GM10266 (cell line): ENCODE data around the gene GBF1.

ENCODE experiments used
- DNase-seq: peaks from one replicate; pipeline ENCODE4 v3.0.0; 2012; ENCODE audit errors: extremely low spot score
- TF ChIP-seq, protein P1 (sequence below): IDR thresholded peaks from 2 replicates; pipeline ENCODE4 v1.5.1; 2012; ENCODE audit warnings: mild to moderate bottlenecking, low read depth; ENCODE audit not compliant: control insufficient read depth, insufficient read depth; ENCODE audit errors: missing control alignments

The GBF1 gene

DNA sequence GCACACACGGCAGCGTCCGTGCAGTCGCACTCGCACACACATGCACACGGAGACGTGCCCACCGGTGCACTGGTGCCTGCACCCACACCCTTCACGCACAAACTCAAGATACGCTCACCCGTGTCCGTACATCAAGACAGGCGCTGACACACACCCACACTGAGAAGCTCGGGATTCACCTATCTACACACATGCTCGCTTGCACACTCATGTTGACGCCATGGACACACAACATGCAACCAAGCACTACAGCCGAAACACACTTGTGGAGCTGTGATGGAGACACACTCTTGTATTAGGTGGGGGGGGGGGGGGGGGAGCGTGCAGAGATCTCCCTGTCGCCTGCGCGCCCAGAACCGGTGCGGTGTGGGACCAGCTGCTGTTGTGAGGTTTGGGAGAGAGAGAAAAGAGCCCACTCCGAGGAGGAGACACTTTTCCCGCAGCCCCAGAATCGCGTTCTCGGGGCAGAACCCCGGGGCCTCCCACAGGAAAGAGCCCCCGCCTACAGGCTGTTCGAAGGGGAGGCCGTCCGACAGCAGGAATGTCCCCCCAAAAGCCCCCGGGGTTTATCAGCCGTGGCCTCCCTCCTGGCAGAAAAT lies 149.6 kb downstream of the GBF1 start:
- peak; percentile 67 for DNase-seq
- TF ChIP-seq, protein P1, sequence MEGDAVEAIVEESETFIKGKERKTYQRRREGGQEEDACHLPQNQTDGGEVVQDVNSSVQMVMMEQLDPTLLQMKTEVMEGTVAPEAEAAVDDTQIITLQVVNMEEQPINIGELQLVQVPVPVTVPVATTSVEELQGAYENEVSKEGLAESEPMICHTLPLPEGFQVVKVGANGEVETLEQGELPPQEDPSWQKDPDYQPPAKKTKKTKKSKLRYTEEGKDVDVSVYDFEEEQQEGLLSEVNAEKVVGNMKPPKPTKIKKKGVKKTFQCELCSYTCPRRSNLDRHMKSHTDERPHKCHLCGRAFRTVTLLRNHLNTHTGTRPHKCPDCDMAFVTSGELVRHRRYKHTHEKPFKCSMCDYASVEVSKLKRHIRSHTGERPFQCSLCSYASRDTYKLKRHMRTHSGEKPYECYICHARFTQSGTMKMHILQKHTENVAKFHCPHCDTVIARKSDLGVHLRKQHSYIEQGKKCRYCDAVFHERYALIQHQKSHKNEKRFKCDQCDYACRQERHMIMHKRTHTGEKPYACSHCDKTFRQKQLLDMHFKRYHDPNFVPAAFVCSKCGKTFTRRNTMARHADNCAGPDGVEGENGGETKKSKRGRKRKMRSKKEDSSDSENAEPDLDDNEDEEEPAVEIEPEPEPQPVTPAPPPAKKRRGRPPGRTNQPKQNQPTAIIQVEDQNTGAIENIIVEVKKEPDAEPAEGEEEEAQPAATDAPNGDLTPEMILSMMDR, result no peak

DNA sequence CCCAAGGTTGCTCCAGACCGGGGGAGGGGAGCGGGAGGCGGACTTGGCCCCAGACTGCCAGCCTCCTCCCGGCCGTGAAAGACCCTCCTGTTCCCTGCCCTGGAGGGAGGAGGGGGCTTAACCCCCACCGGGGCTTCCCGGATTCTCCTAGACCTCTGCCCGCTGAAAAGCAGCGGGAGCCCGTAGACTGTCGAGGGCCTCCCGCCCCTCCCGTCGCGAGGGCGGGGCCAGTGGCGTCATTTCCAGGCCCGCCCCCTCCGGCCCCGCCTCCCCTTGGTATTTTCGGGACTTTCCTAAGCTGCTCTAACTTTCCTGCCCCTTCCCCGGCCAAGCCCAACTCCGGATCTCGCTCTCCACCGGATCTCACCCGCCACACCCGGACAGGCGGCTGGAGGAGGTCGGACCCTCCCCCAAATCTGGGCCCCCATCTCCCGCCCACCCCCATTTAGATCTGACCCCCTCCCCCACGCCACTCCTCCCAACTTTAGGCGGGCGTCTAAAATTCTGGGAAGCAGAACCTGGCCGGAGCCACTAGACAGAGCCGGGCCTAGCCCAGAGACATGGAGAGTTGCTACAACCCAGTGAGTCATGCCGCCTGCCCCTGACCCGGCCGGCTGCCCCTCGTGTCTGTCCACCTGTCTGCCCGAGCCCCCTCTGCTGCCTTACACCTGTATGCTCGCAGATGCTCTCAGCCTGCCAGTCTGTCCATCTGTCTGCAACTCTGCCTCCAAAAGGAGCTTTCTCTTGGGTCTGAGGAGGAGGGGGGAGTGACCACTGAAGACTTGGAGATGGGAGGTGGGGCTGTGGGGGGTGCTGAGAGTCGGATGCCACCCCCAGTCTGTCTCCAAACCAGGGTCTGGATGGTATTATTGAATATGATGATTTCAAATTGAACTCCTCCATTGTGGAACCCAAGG lies 150.3 kb downstream of the GBF1 start, which contains the start of gene NFKB2:
TSS of gene NFKB2 (plus strand) at position 306 of the 917 bp plus-strand sequence. CDS start at position 561, 255 bp downstream.
- TF ChIP-seq, protein P1, result no peak
- DNase-seq, result peak; percentile 95

DNA sequence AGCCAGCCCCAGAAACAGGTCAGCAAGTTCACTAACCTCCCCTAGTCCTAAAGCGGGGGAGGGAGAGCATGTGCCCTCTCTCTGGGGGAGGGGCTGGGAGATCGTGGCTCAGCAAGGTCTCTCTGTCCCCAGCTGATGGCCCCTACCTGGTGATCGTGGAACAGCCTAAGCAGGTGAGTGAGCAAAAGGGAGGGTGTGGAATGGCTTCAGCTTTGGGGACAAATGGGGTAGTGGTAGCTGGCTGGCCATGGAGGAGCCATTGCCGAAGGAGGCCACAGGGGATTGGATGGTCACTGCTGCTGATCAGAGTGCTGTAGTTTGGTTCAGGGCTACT lies 151.0 kb downstream of the GBF1 start:
- TF ChIP-seq, protein P1, result no peak
- DNase-seq, result peak; percentile 12

DNA sequence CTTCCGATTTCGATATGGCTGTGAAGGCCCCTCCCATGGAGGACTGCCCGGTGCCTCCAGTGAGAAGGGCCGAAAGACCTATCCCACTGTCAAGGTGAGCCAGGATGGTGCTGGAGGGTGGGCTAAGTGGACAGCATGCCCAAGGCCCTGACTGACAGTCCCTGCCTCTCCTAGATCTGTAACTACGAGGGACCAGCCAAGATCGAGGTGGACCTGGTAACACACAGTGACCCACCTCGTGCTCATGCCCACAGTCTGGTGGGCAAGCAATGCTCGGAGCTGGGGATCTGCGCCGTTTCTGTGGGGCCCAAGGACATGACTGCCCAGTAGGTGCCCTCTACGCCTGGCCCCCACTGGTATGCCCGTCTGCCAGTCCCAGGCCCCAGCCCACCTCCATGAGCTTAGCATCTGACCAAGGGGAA lies 151.4 kb downstream of the GBF1 start:
- TF ChIP-seq, protein P1, result no peak
- DNase-seq, result no peak

DNA sequence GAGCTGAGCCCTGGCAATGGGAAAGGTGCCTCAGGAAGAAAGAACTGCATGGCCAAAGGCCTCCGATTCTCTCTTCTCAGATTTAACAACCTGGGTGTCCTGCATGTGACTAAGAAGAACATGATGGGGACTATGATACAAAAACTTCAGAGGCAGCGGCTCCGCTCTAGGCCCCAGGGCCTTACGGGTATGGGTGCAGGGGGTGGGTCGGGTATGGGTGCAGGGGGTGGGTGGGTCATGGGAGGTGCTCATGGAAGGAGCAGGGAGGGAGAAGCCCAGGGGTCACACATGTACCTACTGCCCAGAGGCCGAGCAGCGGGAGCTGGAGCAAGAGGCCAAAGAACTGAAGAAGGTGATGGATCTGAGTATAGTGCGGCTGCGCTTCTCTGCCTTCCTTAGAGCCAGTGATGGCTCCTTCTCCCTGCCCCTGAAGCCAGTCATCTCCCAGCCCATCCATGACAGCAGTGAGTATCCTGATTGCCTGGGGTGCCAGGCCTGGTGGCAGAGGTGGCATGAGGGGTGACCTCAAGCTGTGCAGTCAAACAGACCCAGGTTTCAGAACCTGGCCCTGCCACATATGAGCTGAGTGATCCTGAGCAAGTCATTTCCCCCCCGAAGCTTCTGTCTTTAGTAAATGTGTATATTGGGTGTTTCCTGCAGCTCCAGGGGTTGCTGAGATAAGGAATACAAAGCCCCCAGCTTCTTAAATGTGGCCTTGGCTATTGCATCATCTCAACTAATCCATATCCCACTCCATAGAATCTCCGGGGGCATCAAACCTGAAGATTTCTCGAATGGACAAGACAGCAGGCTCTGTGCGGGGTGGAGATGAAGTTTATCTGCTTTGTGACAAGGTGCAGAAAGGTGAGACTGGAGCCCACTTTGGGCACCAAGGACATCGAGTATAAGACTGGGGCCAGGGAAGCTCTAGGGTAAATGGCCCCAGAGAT lies 152.2 kb downstream of the GBF1 start:
- TF ChIP-seq, protein P1, result no peak
- no peak for DNase-seq

DNA sequence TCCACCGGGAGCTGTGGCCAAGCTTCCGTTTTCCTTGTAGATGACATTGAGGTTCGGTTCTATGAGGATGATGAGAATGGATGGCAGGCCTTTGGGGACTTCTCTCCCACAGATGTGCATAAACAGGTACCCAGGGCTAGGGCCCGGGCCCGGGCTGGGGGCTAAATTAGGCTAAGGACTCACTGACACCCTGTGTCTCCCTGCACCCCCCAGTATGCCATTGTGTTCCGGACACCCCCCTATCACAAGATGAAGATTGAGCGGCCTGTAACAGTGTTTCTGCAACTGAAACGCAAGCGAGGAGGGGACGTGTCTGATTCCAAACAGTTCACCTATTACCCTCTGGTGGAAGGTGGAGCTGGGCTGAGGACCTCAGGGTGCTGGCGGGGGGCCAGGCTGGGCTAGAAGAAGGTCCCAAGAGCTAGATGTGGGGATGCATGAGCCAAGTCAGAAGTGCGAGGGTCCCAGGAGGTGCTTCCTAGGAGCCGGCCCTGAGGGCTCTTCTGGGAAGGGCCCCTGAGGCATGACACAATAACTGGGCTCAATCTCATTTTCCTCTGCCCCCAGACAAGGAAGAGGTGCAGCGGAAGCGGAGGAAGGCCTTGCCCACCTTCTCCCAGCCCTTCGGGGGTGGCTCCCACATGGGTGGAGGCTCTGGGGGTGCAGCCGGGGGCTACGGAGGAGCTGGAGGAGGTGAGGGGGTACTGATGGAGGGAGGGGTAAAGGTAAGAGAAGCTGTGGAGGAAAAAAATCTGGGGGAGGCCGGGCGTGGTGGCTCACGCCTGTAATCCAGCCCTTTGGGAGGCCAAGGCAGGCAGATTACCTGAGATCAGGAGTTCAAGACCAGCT lies 153.1 kb downstream of the GBF1 start:
- TF ChIP-seq, protein P1, result no peak
- no peak for DNase-seq
